GM15510 (cell line): ENCODE measurements around the gene PEX26.

Experiments
- POLR2A ChIP-seq: IDR thresholded peaks from 3 replicates; pipeline ENCODE4 v1.6.1; 2011; ENCODE audit warnings: borderline replicate concordance; ENCODE audit not compliant: insufficient read length; ENCODE audit errors: extremely low read depth

The PEX26 gene

DNA sequence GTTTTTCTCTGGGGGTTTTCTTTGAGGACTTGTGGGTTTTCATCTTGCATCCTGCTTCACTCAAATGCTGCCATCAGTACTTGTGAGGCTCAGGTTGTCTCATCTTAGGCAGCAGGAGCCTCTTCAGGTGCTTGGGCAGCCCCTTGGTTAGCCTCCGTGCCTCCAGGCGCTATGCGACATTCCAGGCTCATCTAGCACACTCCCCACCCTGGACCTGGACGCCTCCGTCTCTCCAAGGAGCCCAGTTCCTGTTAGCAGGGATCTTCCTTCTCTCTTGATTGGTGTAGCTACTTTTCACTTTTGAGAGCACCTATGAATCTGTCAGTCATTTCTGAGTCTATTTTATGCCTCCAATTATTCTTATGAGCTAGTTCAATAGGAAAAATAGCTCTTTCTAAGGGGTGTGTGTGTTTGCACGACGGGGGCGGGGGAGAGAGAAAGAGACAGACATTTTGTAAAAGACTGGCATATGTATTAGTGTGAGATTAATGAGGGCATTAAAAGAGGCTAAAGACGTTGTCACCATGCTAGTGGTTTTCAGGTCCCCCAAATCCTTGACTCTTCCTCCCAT, 40.6 kb downstream of the PEX26 start:
- TF ChIP-seq POLR2A, result no peak

- TF ChIP-seq POLR2A, result no peak
Observed at GRCh38 chr22:18119409-18120110, 41.8 kb downstream of the PEX26 start.

- no peak for TF ChIP-seq POLR2A
Observed at GRCh38 chr22:18120857-18121256, 43.1 kb downstream of the PEX26 start.

GRCh38 chr22:18121506-18121905, 43.7 kb downstream of the PEX26 start:
- no peak for TF ChIP-seq POLR2A

GRCh38 chr22:18121954-18122554, 44.3 kb downstream of the PEX26 start:
- TF ChIP-seq POLR2A, result no peak

DNA sequence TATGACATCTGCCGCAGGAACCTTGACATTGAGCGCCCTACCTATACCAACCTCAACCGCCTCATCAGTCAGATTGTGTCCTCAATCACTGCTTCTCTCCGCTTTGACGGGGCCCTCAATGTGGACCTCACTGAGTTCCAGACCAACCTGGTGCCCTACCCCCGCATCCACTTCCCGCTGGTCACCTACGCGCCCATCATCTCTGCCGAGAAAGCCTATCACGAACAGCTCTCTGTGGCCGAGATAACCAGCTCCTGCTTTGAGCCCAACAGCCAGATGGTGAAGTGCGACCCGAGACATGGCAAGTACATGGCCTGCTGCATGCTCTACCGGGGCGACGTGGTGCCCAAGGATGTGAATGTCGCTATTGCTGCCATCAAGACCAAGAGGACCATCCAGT, 48.8 kb downstream of the PEX26 start:
- no peak for TF ChIP-seq POLR2A

DNA sequence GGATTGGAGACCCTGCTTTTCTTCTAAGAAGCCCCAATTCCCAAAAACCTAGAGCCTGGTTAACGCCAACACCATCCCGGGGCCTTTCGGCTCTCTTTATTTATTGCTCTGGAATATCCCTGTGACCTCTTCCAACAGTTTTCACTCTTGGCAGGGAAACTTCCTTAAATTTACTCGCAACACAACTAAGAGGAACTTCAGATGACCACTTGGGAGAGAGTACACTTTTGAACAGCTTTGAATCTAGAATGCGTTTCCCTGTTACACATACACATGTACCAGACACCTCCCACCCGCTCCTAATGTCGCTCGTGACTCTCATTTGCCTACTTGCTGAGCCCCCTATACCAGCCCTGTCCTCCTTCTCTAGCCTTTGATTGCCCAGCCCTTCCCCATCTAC, 52.2 kb downstream of the PEX26 start:
- no peak for TF ChIP-seq POLR2A

GRCh38 chr22:18130699-18131429, 53.1 kb downstream of the PEX26 start:
- TF ChIP-seq POLR2A, result no peak

DNA sequence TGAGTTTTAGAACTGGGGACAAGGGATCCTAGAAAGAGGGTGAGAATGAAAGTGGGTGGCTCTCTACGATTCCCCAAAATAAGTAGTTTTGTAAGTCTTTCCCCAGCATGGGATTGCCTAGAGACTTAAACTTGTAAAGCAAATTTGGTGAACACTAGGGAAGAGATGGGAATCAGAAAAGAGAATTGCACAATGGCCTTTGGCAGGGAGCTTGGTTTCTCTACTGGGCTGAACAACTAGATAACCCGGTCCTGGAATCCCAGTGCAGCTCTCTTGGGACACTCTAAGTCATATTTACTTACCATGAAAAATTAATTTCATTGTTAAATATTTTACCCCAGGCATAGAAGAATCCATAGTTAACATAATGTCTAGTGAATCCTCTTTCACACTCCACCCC, 55.7 kb downstream of the PEX26 start:
- TF ChIP-seq POLR2A, result no peak

- no peak for TF ChIP-seq POLR2A
Observed at GRCh38 chr22:18136563-18137320, 59.0 kb downstream of the PEX26 start.

GRCh38 chr22:18144105-18144504, 66.3 kb downstream of the PEX26 start:
- no peak for TF ChIP-seq POLR2A

- TF ChIP-seq POLR2A, result no peak
Observed at GRCh38 chr22:18145676-18146388, 68.0 kb downstream of the PEX26 start.

- TF ChIP-seq POLR2A, result no peak
Observed at GRCh38 chr22:18146389-18146753, 68.6 kb downstream of the PEX26 start.

- TF ChIP-seq POLR2A, result no peak
Observed at GRCh38 chr22:18147791-18148190, 70.0 kb downstream of the PEX26 start.
